ENCODE results near the gene EDAR. TPM values are rescaled to one million over a fixed set of nuclear protein-coding genes. Genes with fewer than 3 reads are reported as not detected.

EDAR gene
- total RNA-seq, 1 donor from 2014 or later = 0.24 TPM

GRCh38 chr2:108993095-108993937, 4.3 kb upstream of the EDAR start:
- H3K27ac Mint-ChIP-seq = no peak overlapping the region
- no peak for TF ChIP-seq CTCF (IDR thresholded peaks at IDR 0.05; ENCODE audit: unreplicated experiment)
- no peaks in the 10 kb centered on the region for H3K9me3 Mint-ChIP-seq (ENCODE audit: low read depth)
- no peak for DNase-seq (ENCODE audit: low spot score, unreplicated experiment)
- no peak overlapping the region for H3K4me3 Mint-ChIP-seq (ENCODE audit: low read depth)
- H3K27me3 Mint-ChIP-seq = peaks cover 8% of the 10 kb centered on the region
- no peaks in the 10 kb centered on the region for H3K36me3 Mint-ChIP-seq (ENCODE audit: insufficient read depth)
- H3K4me1 Mint-ChIP-seq (ENCODE audit: low read depth) = peaks cover 14% of the 10 kb centered on the region

- no peak for TF ChIP-seq CTCF (IDR thresholded peaks at IDR 0.05; ENCODE audit: unreplicated experiment)
- Mint-ChIP-seq H3K4me3 (ENCODE audit: low read depth) (no peak overlapping the region), H3K9me3 (ENCODE audit: low read depth) (no peaks in the 10 kb centered on the region), H3K27me3 (peaks cover 22% of the 10 kb centered on the region), H3K36me3 (ENCODE audit: insufficient read depth) (no peaks in the 10 kb centered on the region), H3K27ac (no peak overlapping the region), H3K4me1 (ENCODE audit: low read depth) (peaks cover 14% of the 10 kb centered on the region)
- DNase-seq (ENCODE audit: low spot score, unreplicated experiment) = no peak
Measured at GRCh38 chr2:108988076-108988795, 784 bp downstream of the EDAR start.

- no peak for TF ChIP-seq CTCF (IDR thresholded peaks at IDR 0.05; ENCODE audit: unreplicated experiment)
- DNase-seq (ENCODE audit: low spot score, unreplicated experiment) = no peak
- H3K36me3 Mint-ChIP-seq (ENCODE audit: insufficient read depth) = no peaks in the 10 kb centered on the region
- no peak overlapping the region for H3K4me3 Mint-ChIP-seq (ENCODE audit: low read depth)
- H3K27ac Mint-ChIP-seq = no peak overlapping the region
- H3K4me1 Mint-ChIP-seq (ENCODE audit: low read depth) = peaks cover 16% of the 10 kb centered on the region
- peaks cover 30% of the 10 kb centered on the region for H3K27me3 Mint-ChIP-seq
- H3K9me3 Mint-ChIP-seq (ENCODE audit: low read depth) = no peaks in the 10 kb centered on the region
Measured at GRCh38 chr2:108986916-108987510, 2.0 kb downstream of the EDAR start.

GRCh38 chr2:108983610-108984009, 5.4 kb downstream of the EDAR start:
- TF ChIP-seq CTCF (IDR thresholded peaks at IDR 0.05; ENCODE audit: unreplicated experiment) = no peak
- Mint-ChIP-seq H3K4me3 (ENCODE audit: low read depth) (no peak overlapping the region), H3K9me3 (ENCODE audit: low read depth) (no peaks in the 10 kb centered on the region), H3K36me3 (ENCODE audit: insufficient read depth) (no peaks in the 10 kb centered on the region), H3K27me3 (peaks cover 29% of the 10 kb centered on the region), H3K4me1 (ENCODE audit: low read depth) (peaks cover 18% of the 10 kb centered on the region), H3K27ac (no peak overlapping the region)
- no peak for DNase-seq (ENCODE audit: low spot score, unreplicated experiment)

GRCh38 chr2:108983061-108983460, 6.0 kb downstream of the EDAR start:
- Mint-ChIP-seq H3K9me3 (ENCODE audit: low read depth) (no peaks in the 10 kb centered on the region), H3K27me3 (peaks cover 27% of the 10 kb centered on the region), H3K4me3 (ENCODE audit: low read depth) (no peak overlapping the region), H3K36me3 (ENCODE audit: insufficient read depth) (no peaks in the 10 kb centered on the region), H3K4me1 (ENCODE audit: low read depth) (peaks cover 21% of the 10 kb centered on the region), H3K27ac (no peak overlapping the region)
- DNase-seq (ENCODE audit: low spot score, unreplicated experiment) = no peak
- TF ChIP-seq CTCF (IDR thresholded peaks at IDR 0.05; ENCODE audit: unreplicated experiment) = no peak

Data from progenitor cell of endocrine pancreas (in vitro differentiated cells).